GM12874 (cell line): ENCODE data around the gene BRF1.

Experiments used
- CTCF ChIP-seq: IDR thresholded peaks from 2 replicates; pipeline ENCODE4 v1.5.1; 2011; ENCODE audit warnings: low read depth, mild to moderate bottlenecking, control low read depth, low read length, moderate library complexity; ENCODE audit not compliant: insufficient read depth

The BRF1 gene

GRCh38 chr14:105300542-105301102 is at the start of gene BRF1:
Gene BRF1, minus strand, starts transcription at chr14:105301001. Its CDS starts 372 bp downstream, at chr14:105300629.
- TF ChIP-seq CTCF: no peak

GRCh38 chr14:105349992-105350391 is 49.2 kb upstream of the BRF1 start:
- TF ChIP-seq CTCF: no peak

- no peak for TF ChIP-seq CTCF
These were observed 48.3 kb upstream of the BRF1 start for GRCh38 chr14:105348945-105349699.

- TF ChIP-seq CTCF: no peak
These were observed 47.6 kb upstream of the BRF1 start for GRCh38 chr14:105348169-105348944.

GRCh38 chr14:105347587-105347968 is 46.8 kb upstream of the BRF1 start:
- no peak for TF ChIP-seq CTCF

- TF ChIP-seq CTCF: no peak
These were observed 46.2 kb upstream of the BRF1 start for GRCh38 chr14:105346876-105347586.

GRCh38 chr14:105346200-105346533 is 45.4 kb upstream of the BRF1 start:
- TF ChIP-seq CTCF: no peak
